K562 (cell line): ENCODE data around the gene CD47. TPM values are rescaled to one million over a fixed set of nuclear protein-coding genes. Genes with fewer than 3 reads are reported as not detected.

Source experiments
- ATAC-seq: fragments of 200-7000 bp; cut with Tn5 transposase; 3 replicates; pipeline ENCODE4 v1.9.1; 2020; ENCODE audit warnings: moderate library complexity
- BruUV-seq: library from RNA; stranded (reverse); fragments of 400-500 nt; replicated peaks from 2 replicates; lab custom pipeline; 2021; lab: Mats Ljungman, UMichigan
- CTCF ChIA-PET: fragments of 300-600 bp; formaldehyde crosslinking; extraction: SDS; loops from one replicate; lab custom pipeline; 2021; ENCODE audit warnings: low intra/inter-chr PET ratio; lab: Yijun Ruan, JAX
- POLR2A ChIA-PET: fragments of 300-600, 350-650 bp; sonication (Branson Sonifier 250); formaldehyde crosslinking; extraction: SDS; loops from one replicate; lab custom pipeline; 2021; ENCODE audit warnings: antibody characterized with exemption, inconsistent platforms; lab: Yijun Ruan, JAX
- DNase-seq, 4 experiments: peaks; one replicate each; pipeline versions ENCODE4 v3.0.0 to v3.0.0-alpha.2; 2011 to 2018; ENCODE audit warnings: low spot score in 3 of 4, mixed read lengths in 3 of 4; ENCODE audit errors: extremely low read depth in 1 of 4
- FAIRE-seq: peaks from 2 replicates; lab custom pipeline; 2011; peaks lifted over from hg19 to GRCh38; lab: Jason Lieb, UNC
- H2AFZ ChIP-seq: 2 replicates; pipeline ENCODE4 v1.6.0; 2011; ENCODE audit warnings: low read depth, low read length, control low read depth, inconsistent platforms
- H3K27ac ChIP-seq: fragments of 200-600 bp; 3 replicates; pipeline ENCODE4 v1.8.0; 2011; ENCODE audit warnings: low read depth, mild to moderate bottlenecking, control low read depth, inconsistent platforms, low read length, moderate library complexity, mixed read lengths; ENCODE audit errors: extremely low read depth
- H3K27me3 ChIP-seq, 2 experiments: fragments of 300-600 bp in 1 of 2; 2 replicates in 1 of 2; 3 replicates in 1 of 2; pipeline versions ENCODE4 v1.6.0 to v1.8.0; 2011; ENCODE audit warnings: inconsistent platforms in 2 of 2, low read length in 2 of 2, mild to moderate bottlenecking in 1 of 2, mixed read lengths in 1 of 2, moderate library complexity in 1 of 2; ENCODE audit not compliant: control insufficient read depth in 2 of 2, insufficient read depth in 2 of 2
- H3K36me3 ChIP-seq: fragments of 300-600 bp; 3 replicates; pipeline ENCODE4 v1.8.0; 2011; ENCODE audit warnings: mild to moderate bottlenecking, low read length, inconsistent platforms; ENCODE audit not compliant: control insufficient read depth, insufficient read depth
- H3K4me1 ChIP-seq, 2 experiments: fragments of 200-600 bp in 1 of 2; replicated peaks in 1 of 2; 2 replicates in 1 of 2; 3 replicates in 1 of 2; pipeline versions ENCODE4 v1.5.1 to v1.8.0; 2011; ENCODE audit warnings: inconsistent platforms in 2 of 2, low read length in 2 of 2, mild to moderate bottlenecking in 1 of 2, mixed read lengths in 1 of 2, moderate library complexity in 1 of 2; ENCODE audit not compliant: control insufficient read depth in 2 of 2, insufficient read depth in 2 of 2
- H3K4me2 ChIP-seq: 2 replicates; pipeline ENCODE4 v1.6.1; 2011; ENCODE audit warnings: low read length, control low read depth, inconsistent platforms, mixed read lengths; ENCODE audit not compliant: insufficient read depth
- H3K4me3 ChIP-seq: fragments of 200-600 bp; sonication (generic), shearing (Covaris generic); 2 replicates; pipeline ENCODE4 v1.5.1; 2016; ENCODE audit warnings: control low read depth, inconsistent platforms
- H3K79me2 ChIP-seq: fragments of 200-600 bp; 3 replicates; pipeline ENCODE4 v1.8.0; 2011; ENCODE audit warnings: low read length, inconsistent platforms; ENCODE audit not compliant: control insufficient read depth, insufficient read depth
- H3K9ac ChIP-seq, 2 experiments: 2 replicates each; pipeline versions ENCODE4 v1.6.0 to v1.6.1; 2011; ENCODE audit warnings: low read depth in 2 of 2, low read length in 2 of 2, control low read depth in 1 of 2, inconsistent platforms in 1 of 2, mild to moderate bottlenecking in 1 of 2, mixed read lengths in 1 of 2; ENCODE audit not compliant: insufficient read depth in 1 of 2
- H3K9me1 ChIP-seq: one replicate; pipeline ENCODE4 v1.6.0; 2011; ENCODE audit warnings: inconsistent platforms, mild to moderate bottlenecking, low read length, moderate library complexity; ENCODE audit not compliant: control insufficient read depth, insufficient read depth
- H3K9me3 ChIP-seq: replicated peaks from 2 replicates; pipeline ENCODE4 v1.5.1; 2011; ENCODE audit warnings: low read depth, low read length, inconsistent platforms; ENCODE audit not compliant: control insufficient read depth, insufficient read depth
- H4K20me1 ChIP-seq: replicated peaks from 2 replicates; pipeline ENCODE4 v1.6.1; 2011; ENCODE audit warnings: low read length, inconsistent platforms, mixed read lengths; ENCODE audit not compliant: control insufficient read depth, insufficient read depth
- ADNP ChIP-seq: fragments of 200-800 bp; sonication (Bioruptor generic); IDR thresholded peaks from 2 replicates; pipeline ENCODE4 v1.6.1; 2016; ENCODE audit warnings: missing genetic modification characterization, missing compliant biosample characterization
- CBFB ChIP-seq: sonication (generic); formaldehyde crosslinking; IDR thresholded peaks from 2 replicates; pipeline ENCODE4 v1.4.0; 2020; ENCODE audit warnings: mild to moderate bottlenecking, missing genetic modification reagents
- GABPA ChIP-seq: fragments of 200-800 bp; sonication (Bioruptor generic); conservative IDR thresholded peaks from 2 replicates; pipeline ENCODE4 v1.6.1; 2016; ENCODE audit warnings: low read depth, missing genetic modification characterization, missing compliant biosample characterization
- HDAC1 ChIP-seq, 2 experiments: fragments of 450-650 bp; IDR thresholded peaks; 2 replicates each; pipeline ENCODE4 v1.6.1; 2016 to 2017; ENCODE audit warnings: inconsistent platforms in 1 of 2, mild to moderate bottlenecking in 1 of 2, moderate library complexity in 1 of 2
- JUND ChIP-seq, 2 experiments: IDR thresholded peaks; 2 replicates in 1 of 2; 3 replicates in 1 of 2; pipeline ENCODE4 v1.6.1; 2011; ENCODE audit warnings: borderline replicate concordance in 2 of 2, low read depth in 2 of 2, low read length in 2 of 2, improper control_type of control experiment in 1 of 2, missing biosample characterization in 1 of 2, missing genetic modification characterization in 1 of 2, missing genetic modification reagents in 1 of 2
- KLF16 ChIP-seq: IDR thresholded peaks from 2 replicates; pipeline ENCODE4 v1.6.1; 2016; ENCODE audit warnings: antibody characterized with exemption
- RREB1 ChIP-seq: fragments of 250-450 bp; sonication (Bioruptor Pico); IDR thresholded peaks from 2 replicates; pipeline ENCODE4 v1.4.0; 2020
- SMAD3 ChIP-seq: fragments of 450-650 bp; formaldehyde crosslinking; conservative IDR thresholded peaks from 2 replicates; pipeline ENCODE4 v1.4.0; 2020; ENCODE audit warnings: mild to moderate bottlenecking
- THAP12 ChIP-seq: fragments of 250-450 bp; sonication (Bioruptor Pico); IDR thresholded peaks from 2 replicates; pipeline ENCODE4 v1.9.0; 2021; ENCODE audit warnings: mild to moderate bottlenecking, inconsistent platforms
- ZNF143 ChIP-seq: sonication (generic); formaldehyde crosslinking; IDR thresholded peaks from 2 replicates; pipeline ENCODE4 v1.9.0; 2022; ENCODE audit warnings: mild to moderate bottlenecking, missing genetic modification reagents
- ZNF239 ChIP-seq: fragments of 250-450 bp; sonication (Bioruptor Pico); IDR thresholded peaks from 2 replicates; pipeline ENCODE4 v1.4.0; 2020; ENCODE audit warnings: mild to moderate bottlenecking
- WGBS: fragments of 100-300 bp; shearing (Covaris generic); methylation state at CpG from one replicate; pipeline ENCODE4 v1.1.6; 2016; ENCODE audit warnings: low coverage, mixed read lengths; ENCODE audit not compliant: insufficient coverage; ENCODE audit errors: missing lambda C conversion rate; 5-methylcytosine and 5-hydroxymethylcytosine counted together
- in situ Hi-C: fragments of 300-500 bp; cut with MboI; formaldehyde crosslinking; loops from 4 replicates; pipeline ENCODE4 v1.15.0; 2018; ENCODE audit warnings: inconsistent platforms, mixed read lengths
- intact Hi-C: fragments of 100-400 bp; cut with micrococcal nuclease; formaldehyde crosslinking; loops from 2 replicates; pipeline ENCODE4 v1.14.2; 2022
- polyA plus RNA-seq, 8 experiments: library from polyadenylated mRNA; depleted of rRNA in 4 of 8; stranded (reverse) in 5 of 8; unstranded in 3 of 8; fragments of >200 nt; fragmentation: Nextera tagmentation in 2 of 8; fragmentation: Illumina TruSeq in 1 of 8; extraction: Ambion mirVana in 2 of 8; extraction: Trizol in 1 of 8; gene quantifications; 2 replicates each; pipeline versions ENCODE4 v1.2.1 to v1.2.3, GENCODE V29; 2011 to 2014; ENCODE audit warnings: inconsistent platforms in 1 of 8, missing spikeins in 1 of 8
- total RNA-seq, 7 experiments: library from RNA; depleted of rRNA in 6 of 7; stranded (reverse); fragments of >200 nt in 6 of 7; fragmentation: Illumina TruSeq in 2 of 7; extraction: Trizol in 2 of 7; gene quantifications; 2 replicates each; pipeline versions ENCODE4 v1.2.1 to v1.2.3, GENCODE V29; 2011 to 2021; ENCODE audit warnings: low replicate concordance in 1 of 7

CD47 gene
- total and polyA plus RNA-seq, 9 of the 15 experiments (the other 6 are each of a cell fraction or from before 2014, with no cell fraction given), result 10.2 to 62.6 (median 36.3) TPM

GRCh38 chr3:108013141-108014055 lies 77.4 kb downstream of the CD47 start:
- ATAC-seq, result no peak
- Histone ChIP-seq H3K4me2 (no peak overlapping the region), H2AFZ (no peak overlapping the region), H3K9me1 (no peaks in the 10 kb centered on the region), H3K79me2 (no peaks in the 10 kb centered on the region), H3K36me3 (no peaks in the 10 kb centered on the region), H3K9ac (no peak overlapping the region), H3K27ac (no peak overlapping the region), H4K20me1 (no peaks in the 10 kb centered on the region), H3K9me3 (no peaks in the 10 kb centered on the region), H3K4me1 (no peaks in the 10 kb centered on the region), H3K4me3 (no peak overlapping the region), H3K27me3 (peaks cover 9 to 31% of the 10 kb centered on the region in 2 experiments; a peak in 3 of 5 replicates)
- BruUV-seq, result no TSS peak
- POLR2A ChIA-PET, result no interaction called here
- no peak for DNase-seq
- TF ChIP-seq CBFB (CRISPR knock-in tag) (no peak), THAP12 (CRISPR knock-in tag) (no peak), JUND (IDR thresholded peaks at IDR 0.05; ENCODE audit: borderline replicate concordance, low read depth, low read length) (no peak), JUND (tag; IDR thresholded peaks at IDR 0.05; ENCODE audit: borderline replicate concordance, low read depth, low read length) (no peak), KLF16 (no peak), ZNF239 (CRISPR knock-in tag) (no peak), ADNP (tag) (no peak), ZNF143 (no peak), RREB1 (no peak), HDAC1 (IDR thresholded peaks at IDR 0.05) (no peak), SMAD3 (CRISPR knock-in tag) (no peak), GABPA (tag) (no peak)
- in situ Hi-C loops, result no loop called here
- CTCF ChIA-PET, result no interaction called here
- 0% methylated on average over 8 of the region's 8 CpGs for WGBS
- intact Hi-C loops, result no loop called here
- FAIRE-seq, result no peak
